HEK293 (cell line): ENCODE data around the gene CCDC112.

Source experiments
- CTCF ChIA-PET: fragments of 350-600 bp; formaldehyde crosslinking; extraction: SDS; loops from one replicate; lab custom pipeline; 2021; ENCODE audit warnings: antibody characterized with exemption; lab: Yijun Ruan, JAX
- POLR2A ChIA-PET: fragments of 300-600 bp; formaldehyde crosslinking; extraction: SDS; loops from one replicate; lab custom pipeline; 2020; ENCODE audit warnings: antibody characterized with exemption, inconsistent platforms; lab: Yijun Ruan, JAX
- H3K27ac ChIP-seq: fragments of 200-500 bp; sonication (Bioruptor generic); 2 replicates; pipeline ENCODE4 v1.5.1; 2014; ENCODE audit warnings: low read depth, low read length, control low read depth, inconsistent platforms; ENCODE audit errors: extremely low read depth
- H3K36me3 ChIP-seq, 2 experiments: fragments of 200-500 bp in 1 of 2; sonication (Bioruptor generic) in 1 of 2; 1 replicate in 1 of 2; 2 replicates in 1 of 2; pipeline ENCODE4 v1.5.1; 2014 to 2017; ENCODE audit warnings: inconsistent platforms in 2 of 2, low read length in 2 of 2; ENCODE audit not compliant: control insufficient read depth in 2 of 2, insufficient read depth in 1 of 2
- H3K4me1 ChIP-seq: fragments of 200-500 bp; sonication (Bioruptor generic); 2 replicates; pipeline ENCODE4 v1.5.1; 2014; ENCODE audit warnings: mild to moderate bottlenecking, low read length, inconsistent platforms; ENCODE audit not compliant: control insufficient read depth, insufficient read depth
- H3K4me3 ChIP-seq: 2 replicates; pipeline ENCODE4 v1.5.1; 2011; ENCODE audit warnings: low read depth, mild to moderate bottlenecking, control low read depth, low read length, moderate library complexity
- H3K9me3 ChIP-seq: fragments of 200-500 bp; sonication (Bioruptor generic); 2 replicates; pipeline ENCODE4 v1.5.1; 2014; ENCODE audit warnings: low read depth, low read length, inconsistent platforms; ENCODE audit not compliant: control insufficient read depth, insufficient read depth
- EGR2 ChIP-seq: fragments of 450-650 bp; formaldehyde crosslinking; IDR thresholded peaks from 2 replicates; pipeline ENCODE4 v1.5.1; 2016; ENCODE audit warnings: low read depth, missing biosample characterization, missing genetic modification characterization
- FEZF1 ChIP-seq: fragments of 450-650 bp; formaldehyde crosslinking; IDR thresholded peaks from 2 replicates; pipeline ENCODE4 v1.5.1; 2016; ENCODE audit warnings: missing biosample characterization, missing genetic modification characterization
- GLIS1 ChIP-seq: fragments of 450-650 bp; formaldehyde crosslinking; IDR thresholded peaks from 2 replicates; pipeline ENCODE4 v1.5.1; 2016; ENCODE audit warnings: missing biosample characterization, missing genetic modification characterization
- KLF16 ChIP-seq: fragments of 450-650 bp; formaldehyde crosslinking; IDR thresholded peaks from 2 replicates; pipeline ENCODE4 v1.5.1; 2017; ENCODE audit warnings: missing biosample characterization, missing genetic modification characterization
- SCRT1 ChIP-seq: fragments of 450-650 bp; formaldehyde crosslinking; IDR thresholded peaks from 2 replicates; pipeline ENCODE4 v1.5.1; 2016; ENCODE audit warnings: missing biosample characterization, missing genetic modification characterization, borderline replicate concordance
- SP7 ChIP-seq: fragments of 450-650 bp; formaldehyde crosslinking; IDR thresholded peaks from 2 replicates; pipeline ENCODE4 v1.5.1; 2016; ENCODE audit warnings: missing biosample characterization, missing genetic modification characterization
- TCF7L2 ChIP-seq: IDR thresholded peaks from 2 replicates; pipeline ENCODE4 v1.6.1; 2011; ENCODE audit warnings: low read depth, mild to moderate bottlenecking, inconsistent platforms, low read length, moderate library complexity, borderline replicate concordance
- ZBTB8A ChIP-seq: fragments of 450-650 bp; formaldehyde crosslinking; IDR thresholded peaks from 2 replicates; pipeline ENCODE4 v1.5.1; 2016; ENCODE audit warnings: missing biosample characterization, missing genetic modification characterization
- ZFP3 ChIP-seq: fragments of 450-650 bp; formaldehyde crosslinking; IDR thresholded peaks from 2 replicates; pipeline ENCODE4 v1.5.1; 2016; ENCODE audit warnings: low read depth, missing biosample characterization, missing genetic modification characterization
- ZIC2 ChIP-seq: fragments of 450-650 bp; formaldehyde crosslinking; IDR thresholded peaks from 2 replicates; pipeline ENCODE4 v1.5.1; 2016; ENCODE audit warnings: missing biosample characterization, missing genetic modification characterization
- ZNF114 ChIP-seq: fragments of 450-650 bp; formaldehyde crosslinking; IDR thresholded peaks from 2 replicates; pipeline ENCODE4 v1.5.0; 2017; ENCODE audit warnings: missing biosample characterization, missing genetic modification characterization
- ZNF19 ChIP-seq: fragments of 450-650 bp; formaldehyde crosslinking; IDR thresholded peaks from 2 replicates; pipeline ENCODE4; 2016; ENCODE audit warnings: missing biosample characterization, missing genetic modification characterization, low read depth
- ZNF223 ChIP-seq: fragments of 450-650 bp; formaldehyde crosslinking; IDR thresholded peaks from 2 replicates; pipeline ENCODE4 v1.5.1; 2016; ENCODE audit warnings: missing biosample characterization, missing genetic modification characterization
- ZNF404 ChIP-seq: fragments of 450-650 bp; formaldehyde crosslinking; IDR thresholded peaks from 2 replicates; pipeline ENCODE4 v1.5.1; 2017; ENCODE audit warnings: missing biosample characterization, missing genetic modification characterization
- ZNF423 ChIP-seq: fragments of 450-650 bp; formaldehyde crosslinking; IDR thresholded peaks from 2 replicates; pipeline ENCODE4 v1.5.1; 2016; ENCODE audit warnings: missing biosample characterization, missing genetic modification characterization
- ZNF514 ChIP-seq: fragments of 450-650 bp; formaldehyde crosslinking; IDR thresholded peaks from 2 replicates; pipeline ENCODE4 v1.5.1; 2016; ENCODE audit warnings: missing biosample characterization, missing genetic modification characterization
- ZNF596 ChIP-seq: fragments of 450-650 bp; IDR thresholded peaks from 2 replicates; pipeline ENCODE4 v1.5.0; 2018; ENCODE audit warnings: missing biosample characterization, mild to moderate bottlenecking, missing genetic modification characterization, moderate library complexity
- ZNF629 ChIP-seq: fragments of 450-650 bp; formaldehyde crosslinking; IDR thresholded peaks from 2 replicates; pipeline ENCODE4 v1.5.1; 2017; ENCODE audit warnings: missing biosample characterization, missing genetic modification characterization
- ZNF639 ChIP-seq: fragments of 450-650 bp; formaldehyde crosslinking; IDR thresholded peaks from 2 replicates; pipeline ENCODE4 v1.5.1; 2016; ENCODE audit warnings: missing biosample characterization, missing genetic modification characterization
- ZNF747 ChIP-seq: fragments of 450-650 bp; formaldehyde crosslinking; IDR thresholded peaks from 2 replicates; pipeline ENCODE4 v1.5.1; 2016; ENCODE audit warnings: missing biosample characterization, missing genetic modification characterization
- ZNF76 ChIP-seq: fragments of 450-650 bp; formaldehyde crosslinking; IDR thresholded peaks from 2 replicates; pipeline ENCODE4; 2016; ENCODE audit warnings: low read depth, missing biosample characterization, missing genetic modification characterization, borderline replicate concordance
- ZNF830 ChIP-seq: fragments of 450-650 bp; IDR thresholded peaks from 2 replicates; pipeline ENCODE4 v1.5.0; 2018; ENCODE audit warnings: missing biosample characterization, missing genetic modification characterization, low read depth, mild to moderate bottlenecking, moderate library complexity
- ZSCAN5A ChIP-seq: fragments of 450-650 bp; formaldehyde crosslinking; IDR thresholded peaks from 2 replicates; pipeline ENCODE4 v1.5.1; 2016; ENCODE audit warnings: missing biosample characterization, missing genetic modification characterization
- TF ChIP-seq, protein P1 (sequence below): fragments of 450-650 bp; formaldehyde crosslinking; IDR thresholded peaks from 2 replicates; pipeline ENCODE4 v1.5.1; 2017; ENCODE audit warnings: missing biosample characterization, missing genetic modification characterization
- TF ChIP-seq, protein P2 (sequence below): fragments of 450-650 bp; IDR thresholded peaks from 2 replicates; pipeline ENCODE4 v1.5.1; 2018; ENCODE audit warnings: missing biosample characterization, mild to moderate bottlenecking, missing genetic modification characterization

Gene CCDC112

DNA sequence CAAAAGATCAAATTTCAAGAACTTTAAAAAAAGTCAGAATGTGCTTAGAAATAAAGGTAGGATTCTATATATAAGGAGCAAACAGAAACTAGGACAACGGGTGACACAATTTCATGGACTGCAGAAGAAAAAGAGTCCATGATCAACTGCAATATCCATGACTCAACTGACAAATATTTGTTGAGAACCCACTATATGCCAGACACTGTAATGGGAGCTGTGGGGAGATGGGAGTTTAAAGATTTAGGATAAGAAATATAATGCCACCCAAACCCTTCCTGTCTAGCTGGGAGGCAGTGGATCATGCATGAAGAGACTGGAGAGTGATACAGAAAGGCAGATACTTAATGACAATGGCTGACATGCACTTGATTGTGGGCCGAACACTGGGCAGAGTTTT is 27.6 kb upstream of the CCDC112 start:
- Histone ChIP-seq H3K4me1 (no peaks in the 10 kb centered on the region), H3K9me3 (no peaks in the 10 kb centered on the region), H3K36me3 (no peaks in the 10 kb centered on the region), H3K4me3 (no peak overlapping the region), H3K27ac (no peak overlapping the region)
- CTCF ChIA-PET, result interaction anchor here (0.7 to 2.7 kb wide), 4 partner anchors 14 to 274 kb away, joined by 3 to 13 read pairs (median 3); no protein-coding TSS in a partner anchor
- TF ChIP-seq ZNF404 (tag by site-specific recombination), result no peak
- TF ChIP-seq, protein P1, sequence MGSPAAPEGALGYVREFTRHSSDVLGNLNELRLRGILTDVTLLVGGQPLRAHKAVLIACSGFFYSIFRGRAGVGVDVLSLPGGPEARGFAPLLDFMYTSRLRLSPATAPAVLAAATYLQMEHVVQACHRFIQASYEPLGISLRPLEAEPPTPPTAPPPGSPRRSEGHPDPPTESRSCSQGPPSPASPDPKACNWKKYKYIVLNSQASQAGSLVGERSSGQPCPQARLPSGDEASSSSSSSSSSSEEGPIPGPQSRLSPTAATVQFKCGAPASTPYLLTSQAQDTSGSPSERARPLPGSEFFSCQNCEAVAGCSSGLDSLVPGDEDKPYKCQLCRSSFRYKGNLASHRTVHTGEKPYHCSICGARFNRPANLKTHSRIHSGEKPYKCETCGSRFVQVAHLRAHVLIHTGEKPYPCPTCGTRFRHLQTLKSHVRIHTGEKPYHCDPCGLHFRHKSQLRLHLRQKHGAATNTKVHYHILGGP (tag by site-specific recombination), result no peak
- TF ChIP-seq ZNF423 (tag by site-specific recombination), result no peak
- TF ChIP-seq TCF7L2, result no peak
- TF ChIP-seq GLIS1, result no peak
- no peak for TF ChIP-seq ZNF629 (tag by site-specific recombination)
- TF ChIP-seq ZNF76 (tag by site-specific recombination), result no peak
- TF ChIP-seq ZSCAN5A (tag by site-specific recombination), result no peak
- POLR2A ChIA-PET, result no interaction called here

DNA sequence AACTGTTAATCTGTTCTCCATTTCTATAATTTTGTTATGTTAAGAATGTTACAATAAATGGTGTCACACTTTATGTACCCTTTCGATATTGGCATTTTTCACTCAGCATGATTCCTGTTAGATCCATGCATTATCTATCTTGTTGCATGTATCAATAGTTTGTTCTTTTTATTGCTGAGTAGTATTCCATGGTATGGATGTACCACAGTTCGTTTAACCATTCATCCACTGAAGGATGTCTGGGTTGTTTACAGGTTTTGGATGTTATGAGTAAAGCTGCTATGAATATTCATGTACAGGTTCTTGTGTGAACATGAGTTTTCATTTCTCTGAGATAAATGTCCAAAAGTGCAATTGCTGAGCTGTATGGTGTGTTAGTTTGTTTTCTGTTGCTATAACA is 26.3 kb upstream of the CCDC112 start:
- CTCF ChIA-PET, result no interaction called here
- Histone ChIP-seq H3K4me1 (no peaks in the 10 kb centered on the region), H3K9me3 (no peaks in the 10 kb centered on the region), H3K27ac (no peak overlapping the region)
- TF ChIP-seq SCRT1 (tag by site-specific recombination) (no peak), ZNF514 (tag by site-specific recombination) (no peak), ZNF19 (no peak), ZIC2 (tag by site-specific recombination) (no peak), ZNF404 (tag by site-specific recombination) (no peak), ZNF596 (tag by site-specific recombination) (no peak), ZNF639 (tag by site-specific recombination) (no peak)
- TF ChIP-seq, all 188 proteins: peak for 0
- POLR2A ChIA-PET, result no interaction called here
- no peak overlapping the region for H3K4me3 ChIP-seq
- no peaks in the 10 kb centered on the region for H3K36me3 ChIP-seq

DNA sequence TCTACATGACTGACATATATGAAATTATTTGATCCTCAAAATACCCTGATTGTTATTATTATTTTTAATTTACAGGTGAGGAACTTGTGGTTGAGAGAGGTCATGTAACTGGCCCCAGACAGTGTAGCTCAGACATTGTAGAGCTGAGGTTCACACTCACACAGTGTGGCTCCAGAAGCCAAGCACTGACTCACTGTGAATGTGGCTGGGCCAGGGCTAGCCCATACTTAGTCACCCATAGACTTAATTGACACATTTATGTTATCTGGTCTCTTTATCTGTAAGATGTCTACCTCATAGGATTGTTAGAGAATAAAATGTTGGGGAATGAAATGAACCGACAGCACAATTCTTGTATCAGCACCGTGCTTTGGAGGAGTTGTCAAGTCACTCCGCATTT is 24.9 kb upstream of the CCDC112 start:
- ChIA-PET CTCF (interaction anchor here (0.8 kb wide), 1 partner anchor 11 kb away, joined by 3 read pairs; no protein-coding TSS in a partner anchor), POLR2A (no interaction called here)
- Histone ChIP-seq H3K9me3 (no peaks in the 10 kb centered on the region), H3K27ac (no peak overlapping the region), H3K4me3 (no peak overlapping the region), H3K4me1 (no peaks in the 10 kb centered on the region), H3K36me3 (no peaks in the 10 kb centered on the region)
- no peak for TF ChIP-seq ZNF747
- TF ChIP-seq EGR2 (tag by site-specific recombination), result no peak
- TF ChIP-seq ZNF114 (tag by site-specific recombination), result no peak
- TF ChIP-seq SP7, result no peak
- no peak for TF ChIP-seq ZFP3 (tag by site-specific recombination)
- no peak for TF ChIP-seq FEZF1 (tag by site-specific recombination)
- TF ChIP-seq ZNF514 (tag by site-specific recombination), result no peak
- no peak for TF ChIP-seq ZNF423 (tag by site-specific recombination)
- no peak for TF ChIP-seq ZNF223
- no peak for TF ChIP-seq ZNF830
- no peak for TF ChIP-seq KLF16 (tag by site-specific recombination)
- TF ChIP-seq, protein P2, sequence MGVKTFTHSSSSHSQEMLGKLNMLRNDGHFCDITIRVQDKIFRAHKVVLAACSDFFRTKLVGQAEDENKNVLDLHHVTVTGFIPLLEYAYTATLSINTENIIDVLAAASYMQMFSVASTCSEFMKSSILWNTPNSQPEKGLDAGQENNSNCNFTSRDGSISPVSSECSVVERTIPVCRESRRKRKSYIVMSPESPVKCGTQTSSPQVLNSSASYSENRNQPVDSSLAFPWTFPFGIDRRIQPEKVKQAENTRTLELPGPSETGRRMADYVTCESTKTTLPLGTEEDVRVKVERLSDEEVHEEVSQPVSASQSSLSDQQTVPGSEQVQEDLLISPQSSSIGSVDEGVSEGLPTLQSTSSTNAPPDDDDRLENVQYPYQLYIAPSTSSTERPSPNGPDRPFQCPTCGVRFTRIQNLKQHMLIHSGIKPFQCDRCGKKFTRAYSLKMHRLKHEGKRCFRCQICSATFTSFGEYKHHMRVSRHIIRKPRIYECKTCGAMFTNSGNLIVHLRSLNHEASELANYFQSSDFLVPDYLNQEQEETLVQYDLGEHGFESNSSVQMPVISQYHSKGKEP (tag by site-specific recombination), result no peak
- no peak for TF ChIP-seq ZBTB8A (tag by site-specific recombination)
